Sigmoid colon (tissue), 7 donors: Measurements from ENCODE around the gene TMEM145. TPM values are rescaled to one million over a fixed set of nuclear protein-coding genes. Genes with fewer than 3 reads are reported as not detected.

Experiments
- DNase-seq: peaks from one replicate; pipeline ENCODE4 v3.0.0-alpha.2; 2019
- H3K27ac ChIP-seq, 4 donors: fragments of 200-600 bp; sonication (generic); one replicate each; pipeline ENCODE4 v1.5.1; 2016 to 2019; ENCODE audit warnings: mild to moderate bottlenecking in 1 of 4
- H3K27me3 ChIP-seq, 3 donors: fragments of 200-600 bp; sonication (generic); one replicate each; pipeline ENCODE4 v1.5.1; 2019; ENCODE audit warnings: mild to moderate bottlenecking in 1 of 3
- H3K36me3 ChIP-seq, 4 donors: fragments of 200-600 bp; sonication (generic); one replicate each; pipeline ENCODE4 v1.5.1; 2016 to 2019
- H3K4me1 ChIP-seq, 4 donors: fragments of 200-600 bp; sonication (generic); one replicate each; pipeline ENCODE4 v1.5.1; 2017 to 2019
- H3K4me3 ChIP-seq, 4 donors: fragments of 200-600 bp; sonication (generic); one replicate each; pipeline ENCODE4 v1.5.1; 2017 to 2019; ENCODE audit warnings: mild to moderate bottlenecking in 2 of 4, moderate library complexity in 1 of 4
- H3K9me3 ChIP-seq, 4 donors: fragments of 200-600 bp in 3 of 4; sonication (generic) in 3 of 4; one replicate each; pipeline versions ENCODE4 v1.5.1 to v1.6.1; 2013 to 2019
- EP300 ChIP-seq, 4 donors: sonication (generic); formaldehyde crosslinking; IDR thresholded peaks; one replicate each; pipeline ENCODE4 v1.6.1; 2017; ENCODE audit warnings: antibody characterized with exemption in 4 of 4
- POLR2A ChIP-seq, 2 donors: fragments of 450-650 bp; IDR thresholded peaks; one replicate each; pipeline ENCODE4 v1.6.1; 2016; ENCODE audit warnings: antibody characterized with exemption in 2 of 2, mild to moderate bottlenecking in 2 of 2, moderate library complexity in 2 of 2
- POLR2AphosphoS5 ChIP-seq, 4 donors: sonication (generic); formaldehyde crosslinking; IDR thresholded peaks; one replicate each; pipeline ENCODE4 v1.6.1; 2017; ENCODE audit warnings: antibody characterized with exemption in 4 of 4
- WGBS, 2 donors: extraction: QIAGEN DNeasy Blood & Tissue Kit; methylation state at CpG; one replicate each; pipeline ENCODE4 v1.1.7; 2013; 5-methylcytosine and 5-hydroxymethylcytosine counted together
- intact Hi-C: fragments of 100-400 bp; cut with DNase I; formaldehyde crosslinking; loops from one replicate; pipeline ENCODE4 v1.15.1; 2023
- polyA plus RNA-seq, 3 donors: library from polyadenylated mRNA; stranded (reverse); fragments of 200-250 nt; gene quantifications; one replicate each; pipeline ENCODE4 v1.2.3, GENCODE V29; 2013
- total RNA-seq, 4 donors: library from RNA; depleted of rRNA; stranded (reverse); fragments of >200 nt; gene quantifications; one replicate each; pipeline ENCODE4 v1.1.0, GENCODE V29; 2016
- TF ChIP-seq, protein P1 (sequence below), 4 experiments: fragments of 450-650 bp in 3 of 4; fragments of 200-600 bp in 1 of 4; IDR thresholded peaks; one replicate each; pipeline ENCODE4 v1.5.1; 2016 to 2019; ENCODE audit warnings: antibody characterized with exemption in 4 of 4, mild to moderate bottlenecking in 3 of 4, moderate library complexity in 2 of 4
- donor health status: healthy with polysubstance abuse.
- donor health status: Bipolar disorder and iron deficiency.
- donor health status: healthy.

TMEM145 gene
- total and polyA plus RNA-seq, 7 donors: 0.54 to 4.4 (median 0.65) TPM; not detected in 3

DNA sequence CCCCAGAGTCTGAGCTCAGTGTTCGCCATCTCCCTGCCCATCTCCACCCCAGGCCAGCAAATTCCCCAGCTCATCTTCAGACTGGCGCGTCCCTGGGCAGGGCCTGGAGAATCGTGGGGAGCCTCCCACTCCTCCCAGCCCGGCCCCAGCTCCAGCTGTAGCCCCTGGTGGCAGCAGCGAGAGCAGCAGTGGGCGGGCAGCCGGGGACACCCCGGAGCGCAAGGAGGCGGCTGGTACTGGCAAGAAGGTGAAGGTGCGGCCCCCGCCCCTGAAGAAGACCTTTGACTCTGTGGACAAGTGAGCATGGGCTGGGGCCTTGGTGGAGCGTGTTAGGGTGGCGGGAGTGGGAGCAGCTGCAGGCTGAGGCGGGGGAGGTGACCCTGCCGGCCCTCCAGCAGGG is 19.6 kb upstream of the TMEM145 start:
- intact Hi-C loops: loop anchor here (10.0 kb wide), 1 partner anchor 159 kb away; the partner anchor contains the start of gene POU2F2
- H3K4me1 ChIP-seq: peaks cover 0 to 3% (median 0%) of the 10 kb centered on the region in 4 donors

DNA sequence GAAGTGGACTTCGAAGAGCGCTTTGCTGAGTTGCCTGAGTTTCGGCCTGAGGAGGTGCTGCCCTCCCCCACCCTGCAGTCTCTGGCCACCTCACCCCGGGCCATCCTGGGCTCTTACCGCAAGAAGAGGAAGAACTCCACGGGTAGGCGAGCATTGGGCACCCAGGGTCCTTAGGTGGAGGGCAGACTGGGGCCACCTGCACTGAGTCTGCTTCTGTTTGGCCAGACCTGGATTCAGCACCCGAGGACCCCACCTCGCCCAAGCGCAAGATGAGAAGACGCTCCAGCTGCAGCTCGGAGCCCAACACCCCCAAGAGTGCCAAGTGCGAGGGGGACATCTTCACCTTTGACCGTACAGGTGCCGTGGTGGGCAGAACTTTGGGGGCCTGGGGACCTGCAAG is 19.2 kb upstream of the TMEM145 start:
- Histone ChIP-seq H3K27me3 (no peaks in the 10 kb centered on the region), H3K4me3 (no peak overlapping the region), H3K27ac (no peak overlapping the region), H3K4me1 (peaks cover 0 to 3% (median 0%) of the 10 kb centered on the region in 4 donors), H3K9me3 (no peaks in the 10 kb centered on the region), H3K36me3 (peaks cover 26 to 69% (median 54%) of the 10 kb centered on the region in 4 donors)
- TF ChIP-seq, protein P1, sequence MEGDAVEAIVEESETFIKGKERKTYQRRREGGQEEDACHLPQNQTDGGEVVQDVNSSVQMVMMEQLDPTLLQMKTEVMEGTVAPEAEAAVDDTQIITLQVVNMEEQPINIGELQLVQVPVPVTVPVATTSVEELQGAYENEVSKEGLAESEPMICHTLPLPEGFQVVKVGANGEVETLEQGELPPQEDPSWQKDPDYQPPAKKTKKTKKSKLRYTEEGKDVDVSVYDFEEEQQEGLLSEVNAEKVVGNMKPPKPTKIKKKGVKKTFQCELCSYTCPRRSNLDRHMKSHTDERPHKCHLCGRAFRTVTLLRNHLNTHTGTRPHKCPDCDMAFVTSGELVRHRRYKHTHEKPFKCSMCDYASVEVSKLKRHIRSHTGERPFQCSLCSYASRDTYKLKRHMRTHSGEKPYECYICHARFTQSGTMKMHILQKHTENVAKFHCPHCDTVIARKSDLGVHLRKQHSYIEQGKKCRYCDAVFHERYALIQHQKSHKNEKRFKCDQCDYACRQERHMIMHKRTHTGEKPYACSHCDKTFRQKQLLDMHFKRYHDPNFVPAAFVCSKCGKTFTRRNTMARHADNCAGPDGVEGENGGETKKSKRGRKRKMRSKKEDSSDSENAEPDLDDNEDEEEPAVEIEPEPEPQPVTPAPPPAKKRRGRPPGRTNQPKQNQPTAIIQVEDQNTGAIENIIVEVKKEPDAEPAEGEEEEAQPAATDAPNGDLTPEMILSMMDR (IDR thresholded peaks at IDR 0.05): no peak
- no peak for TF ChIP-seq EP300 (IDR thresholded peaks at IDR 0.05)
- no peak for TF ChIP-seq POLR2A (IDR thresholded peaks at IDR 0.05)
- TF ChIP-seq POLR2AphosphoS5 (IDR thresholded peaks at IDR 0.05): no peak
- no peak for DNase-seq
- 92 to 96% methylated on average over 15 of the region's 15 CpGs for WGBS, 2 donors
- intact Hi-C loops: loop anchor here (10.0 kb wide), 1 partner anchor 159 kb away; the partner anchor contains the start of gene POU2F2

More for the DNA sequence above, 19.6 kb upstream of the TMEM145 start:
- Histone ChIP-seq H3K9me3 (no peaks in the 10 kb centered on the region), H3K27ac (no peak overlapping the region), H3K27me3 (no peaks in the 10 kb centered on the region), H3K4me3 (no peak overlapping the region), H3K36me3 (peaks cover 29 to 73% (median 58%) of the 10 kb centered on the region in 4 donors)
- 89 to 92% methylated on average over 17 of the region's 17 CpGs for WGBS, 2 donors
- TF ChIP-seq EP300 (IDR thresholded peaks at IDR 0.05) (no peak), POLR2AphosphoS5 (IDR thresholded peaks at IDR 0.05) (no peak), POLR2A (IDR thresholded peaks at IDR 0.05) (no peak)
- TF ChIP-seq, protein P1 (IDR thresholded peaks at IDR 0.05): no peak
- no peak for DNase-seq

GRCh38 chr19:42294471-42295137 is 18.5 kb upstream of the TMEM145 start:
- intact Hi-C loops: loop anchor here (10.0 kb wide), 1 partner anchor 160 kb away; the partner anchor contains the start of gene POU2F2
- no peak overlapping the region for H3K4me3 ChIP-seq
- H3K4me1 ChIP-seq: peaks cover 0 to 3% (median 0%) of the 10 kb centered on the region in 4 donors
- H3K27ac ChIP-seq: no peak overlapping the region
- peaks cover 24 to 62% (median 47%) of the 10 kb centered on the region in 4 donors for H3K36me3 ChIP-seq
- no peak for TF ChIP-seq POLR2A (IDR thresholded peaks at IDR 0.05)
- TF ChIP-seq EP300 (IDR thresholded peaks at IDR 0.05): no peak
- no peak for TF ChIP-seq POLR2AphosphoS5 (IDR thresholded peaks at IDR 0.05)
- TF ChIP-seq, protein P1 (IDR thresholded peaks at IDR 0.05): no peak
- H3K27me3 ChIP-seq: no peaks in the 10 kb centered on the region
- WGBS, 2 donors: 87% methylated on average over 24 of the region's 24 CpGs
- no peaks in the 10 kb centered on the region for H3K9me3 ChIP-seq
- no peak for DNase-seq

DNA sequence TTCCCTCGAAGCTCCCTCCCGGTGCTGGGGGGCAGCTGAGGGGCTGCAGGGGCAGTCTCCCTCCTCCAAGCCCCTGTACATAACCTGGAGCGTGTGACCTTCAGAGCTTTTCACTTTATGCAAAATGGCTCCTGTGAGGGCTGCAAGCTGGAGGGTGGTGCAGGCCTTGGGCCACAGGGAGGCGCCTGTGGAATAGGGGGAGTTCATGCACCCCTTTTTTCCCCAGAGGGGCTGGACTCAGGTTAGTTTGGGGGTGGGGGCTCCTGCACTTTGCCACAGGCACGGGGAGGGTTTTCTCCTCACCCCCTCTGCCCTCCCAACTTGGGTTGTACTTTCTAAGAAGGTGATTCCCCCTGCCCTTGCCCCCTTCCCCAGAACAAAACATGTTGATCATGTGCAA is 17.8 kb upstream of the TMEM145 start:
- no peaks in the 10 kb centered on the region for H3K27me3 ChIP-seq
- TF ChIP-seq POLR2A (IDR thresholded peaks at IDR 0.05) (no peak), EP300 (IDR thresholded peaks at IDR 0.05) (no peak), POLR2AphosphoS5 (IDR thresholded peaks at IDR 0.05) (no peak)
- TF ChIP-seq, protein P1 (IDR thresholded peaks at IDR 0.05): no peak
- no peaks in the 10 kb centered on the region for H3K9me3 ChIP-seq
- no peak overlapping the region for H3K27ac ChIP-seq
- no peak for DNase-seq
- peaks cover 20 to 55% (median 40%) of the 10 kb centered on the region in 4 donors for H3K36me3 ChIP-seq
- peaks cover 0 to 3% (median 0%) of the 10 kb centered on the region in 4 donors for H3K4me1 ChIP-seq
- H3K4me3 ChIP-seq: no peak overlapping the region
- intact Hi-C loops: loop anchor here (10.0 kb wide), 1 partner anchor 161 kb away; the partner anchor contains the start of gene POU2F2
- WGBS, 2 donors: 74 to 76% methylated on average over 5 of the region's 5 CpGs
